Eye (tissue), 1 donor: Measurements from ENCODE around the gene RPSA.
A peak's percentile ranks its signal among the peaks of the same experiment; 100 is the strongest.
"Not testable (repeated sequence)": the region's sequence is repeated elsewhere in the genome, so short reads cannot be mapped to it uniquely, and the experiment has no call there.

Experiments
- DNase-seq: peaks from one replicate; pipeline ENCODE4 v3.0.0-alpha.2; 2015

RPSA gene

DNA sequence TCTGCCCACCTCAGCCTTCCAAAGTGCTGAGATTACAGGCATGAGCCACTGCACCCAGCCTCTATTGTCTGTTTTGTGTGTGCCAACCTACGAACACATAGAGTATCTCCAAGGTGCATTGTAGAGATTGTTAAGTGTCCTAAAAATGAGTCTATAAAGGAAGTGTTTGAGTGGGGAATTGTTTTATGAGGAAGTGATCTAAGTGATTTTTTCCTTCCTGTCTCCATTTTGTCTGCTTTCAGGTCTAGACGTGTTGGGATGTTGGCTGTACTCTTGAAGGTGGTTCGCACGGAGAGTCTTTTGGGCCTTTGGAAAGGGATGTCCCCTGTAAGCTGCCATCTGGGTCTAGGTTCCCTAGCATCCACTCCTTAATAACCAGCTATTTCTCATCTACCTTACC is 16.3 kb upstream of the RPSA start:
- no peak for DNase-seq

DNA sequence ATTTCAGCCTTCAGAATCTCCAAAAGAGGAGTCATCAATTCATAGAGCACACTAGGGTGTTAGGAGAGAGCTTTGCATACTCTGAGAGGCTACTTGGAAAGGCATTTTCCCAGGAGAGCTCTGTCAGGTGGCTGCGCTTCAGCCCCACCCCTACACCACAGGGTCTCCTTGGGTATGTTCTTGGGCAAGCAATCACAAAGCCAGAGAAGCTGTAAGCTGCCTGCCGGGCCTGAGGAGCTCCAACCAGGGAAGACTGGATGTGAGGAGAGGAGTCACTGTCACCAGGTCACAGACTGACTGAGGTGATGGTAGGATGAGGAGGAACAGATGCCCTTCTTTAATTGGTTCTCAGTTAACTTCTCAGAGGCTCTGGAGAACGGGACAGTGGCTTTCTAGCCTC is 9.8 kb upstream of the RPSA start:
- DNase-seq = no peak

DNA sequence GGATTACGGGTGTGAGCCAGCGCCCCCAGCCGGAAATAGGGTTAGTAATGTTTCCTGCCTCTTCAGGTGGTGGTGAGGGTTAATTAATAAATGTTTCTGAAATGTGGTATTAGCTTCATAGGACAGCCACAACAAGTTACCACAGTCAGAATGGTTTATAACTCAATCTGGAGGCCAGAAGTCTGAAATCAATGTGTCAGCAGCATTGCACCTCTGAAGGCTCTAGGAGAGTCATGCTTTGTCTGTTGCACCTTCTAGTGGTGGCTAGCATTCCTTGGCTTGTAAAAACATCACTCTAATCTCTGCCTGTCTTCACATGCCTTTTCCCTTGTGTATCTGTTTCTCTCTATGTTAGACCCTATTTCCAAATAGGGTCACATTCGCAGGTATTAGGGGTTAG is 7.8 kb upstream of the RPSA start:
- DNase-seq = no peak

DNA sequence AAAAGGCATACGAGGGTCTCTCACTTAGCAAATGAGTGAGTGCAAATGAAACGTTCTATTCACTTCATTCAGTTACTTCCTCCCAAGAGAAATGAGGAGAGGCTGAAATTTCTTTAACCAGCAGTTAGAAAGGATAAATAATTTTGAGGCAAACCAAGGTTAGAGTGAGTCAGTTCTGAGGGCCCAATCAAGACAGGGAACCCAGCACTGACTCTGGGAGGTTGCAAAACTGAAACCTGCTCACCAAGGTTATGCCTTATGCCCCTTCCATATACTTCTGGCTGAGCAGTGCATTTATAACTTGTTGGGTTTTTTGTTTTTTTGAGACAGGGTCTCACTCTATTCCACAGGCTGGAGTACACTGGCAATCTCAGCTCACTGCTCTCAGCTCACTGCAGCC is 4.5 kb upstream of the RPSA start:
- no peak for DNase-seq

DNA sequence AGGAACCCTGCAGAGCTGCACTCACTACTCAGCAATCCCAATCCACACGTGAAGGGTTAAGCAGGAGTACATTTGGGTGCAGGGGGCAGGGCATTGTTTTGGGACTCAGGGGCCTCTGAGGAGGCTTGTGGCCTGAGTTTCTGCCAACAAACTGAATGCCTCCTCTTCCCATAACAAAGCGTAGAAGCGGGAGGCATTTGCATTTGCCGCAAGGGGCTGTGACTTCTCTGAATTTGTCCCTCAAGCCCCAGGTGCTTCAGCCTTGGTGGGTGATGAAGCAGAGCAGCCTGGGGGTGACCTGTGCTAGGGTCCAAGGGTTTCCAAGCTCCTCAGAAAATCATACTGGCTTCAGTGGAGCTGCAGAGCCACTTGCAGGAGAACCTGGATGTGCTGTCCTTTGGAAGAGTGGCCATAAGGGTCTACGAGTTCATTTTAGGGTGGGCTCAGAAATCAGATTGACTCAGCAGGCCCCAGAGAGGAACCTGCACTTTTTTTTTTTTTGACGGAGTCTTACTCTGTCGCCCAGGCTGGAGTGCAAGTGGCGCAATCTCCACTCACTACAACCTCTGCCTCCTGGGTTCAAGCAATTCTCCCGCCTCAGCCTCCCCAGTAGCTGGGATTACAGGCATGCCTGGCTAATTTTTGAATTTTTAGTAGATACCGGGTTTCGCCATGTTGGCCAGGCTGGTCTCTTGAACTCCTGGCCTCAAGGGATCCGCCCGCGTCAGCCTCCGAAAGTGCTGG is 1.4 kb upstream of the RPSA start:
- DNase-seq = no peak

DNA sequence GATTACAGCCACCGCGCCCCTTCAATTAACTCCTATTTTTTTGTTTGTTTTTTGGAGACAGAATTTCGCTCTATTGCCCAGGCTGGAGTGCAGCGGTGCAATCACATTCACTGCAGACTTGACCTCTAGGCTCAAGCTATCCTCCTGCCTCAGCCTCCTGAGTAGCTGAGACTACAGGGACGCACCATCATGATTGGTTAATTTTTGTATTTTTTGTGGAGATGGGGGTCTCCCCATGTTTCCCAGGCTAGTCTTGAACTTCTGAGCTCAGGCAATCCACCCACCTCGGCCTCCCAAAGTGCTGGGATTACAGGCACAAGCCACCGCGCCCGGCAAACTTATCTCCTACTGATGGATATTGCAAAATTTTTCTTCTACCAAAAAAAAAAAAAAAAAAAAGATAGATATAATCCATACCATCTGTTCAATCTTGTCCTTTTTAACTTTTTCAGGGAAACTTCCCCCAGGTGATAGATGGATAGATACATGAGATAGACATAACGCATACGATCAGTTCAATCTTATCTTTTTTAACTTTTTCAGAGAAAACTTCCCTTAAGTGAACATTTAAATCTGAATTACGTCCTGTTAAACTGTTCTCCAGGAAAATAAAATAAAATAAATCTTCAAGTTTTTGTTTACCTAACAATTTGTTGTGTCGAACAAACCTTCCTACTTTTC is 693 bp upstream of the RPSA start:
- no peak for DNase-seq

DNA sequence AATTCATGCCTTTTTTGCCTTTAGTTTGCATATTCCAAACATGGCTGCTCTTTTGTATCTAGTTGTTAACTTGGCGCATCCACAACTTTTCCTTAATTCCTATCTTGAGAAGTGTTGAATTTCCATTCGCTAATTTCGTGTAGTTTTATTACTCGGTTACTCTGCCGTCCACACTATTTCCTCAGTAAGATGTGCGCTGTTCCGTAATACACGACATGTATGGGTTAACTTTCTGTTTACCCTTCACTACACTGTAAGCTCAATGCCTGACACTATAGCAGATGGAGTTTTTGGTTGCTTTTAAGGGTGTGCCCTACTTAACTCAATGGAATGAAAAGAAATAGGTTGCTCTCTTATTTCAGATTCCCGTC is 724 bp downstream of the RPSA start:
- DNase-seq = no peak

DNA sequence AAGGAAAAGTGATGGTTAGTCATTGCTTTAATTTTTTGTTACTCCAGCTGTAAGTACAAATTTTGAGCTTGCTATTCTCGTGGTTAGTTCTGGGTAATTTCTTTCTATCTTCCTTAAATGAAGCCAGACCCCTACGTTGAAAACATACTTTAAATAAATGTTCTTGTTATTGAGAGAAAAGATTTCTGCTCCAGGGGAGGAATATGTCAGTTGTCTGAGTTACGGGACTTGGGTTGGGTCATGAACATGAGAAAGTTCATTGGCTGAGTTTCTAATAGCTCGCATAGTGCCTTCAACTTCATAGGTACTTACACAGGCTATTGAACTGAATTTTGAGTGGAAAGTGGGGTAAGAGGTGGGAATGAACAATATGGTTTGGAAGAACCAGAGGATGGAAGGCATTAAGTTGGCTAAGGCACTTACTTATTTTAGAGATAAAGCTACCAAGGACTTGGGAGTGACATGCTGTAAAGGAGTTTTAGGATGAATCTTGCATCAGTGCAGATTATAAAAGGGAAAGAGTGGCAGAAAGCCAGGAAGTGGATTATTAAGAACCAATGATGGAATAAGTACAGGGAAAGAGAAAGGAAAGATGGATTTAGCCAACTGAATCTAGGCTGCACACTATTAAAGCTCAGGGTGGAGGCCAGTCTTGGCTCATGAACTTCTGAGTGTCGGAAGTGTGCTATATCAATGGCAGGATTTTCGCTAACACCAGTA is 1.4 kb downstream of the RPSA start:
- DNase-seq = no peak

DNA sequence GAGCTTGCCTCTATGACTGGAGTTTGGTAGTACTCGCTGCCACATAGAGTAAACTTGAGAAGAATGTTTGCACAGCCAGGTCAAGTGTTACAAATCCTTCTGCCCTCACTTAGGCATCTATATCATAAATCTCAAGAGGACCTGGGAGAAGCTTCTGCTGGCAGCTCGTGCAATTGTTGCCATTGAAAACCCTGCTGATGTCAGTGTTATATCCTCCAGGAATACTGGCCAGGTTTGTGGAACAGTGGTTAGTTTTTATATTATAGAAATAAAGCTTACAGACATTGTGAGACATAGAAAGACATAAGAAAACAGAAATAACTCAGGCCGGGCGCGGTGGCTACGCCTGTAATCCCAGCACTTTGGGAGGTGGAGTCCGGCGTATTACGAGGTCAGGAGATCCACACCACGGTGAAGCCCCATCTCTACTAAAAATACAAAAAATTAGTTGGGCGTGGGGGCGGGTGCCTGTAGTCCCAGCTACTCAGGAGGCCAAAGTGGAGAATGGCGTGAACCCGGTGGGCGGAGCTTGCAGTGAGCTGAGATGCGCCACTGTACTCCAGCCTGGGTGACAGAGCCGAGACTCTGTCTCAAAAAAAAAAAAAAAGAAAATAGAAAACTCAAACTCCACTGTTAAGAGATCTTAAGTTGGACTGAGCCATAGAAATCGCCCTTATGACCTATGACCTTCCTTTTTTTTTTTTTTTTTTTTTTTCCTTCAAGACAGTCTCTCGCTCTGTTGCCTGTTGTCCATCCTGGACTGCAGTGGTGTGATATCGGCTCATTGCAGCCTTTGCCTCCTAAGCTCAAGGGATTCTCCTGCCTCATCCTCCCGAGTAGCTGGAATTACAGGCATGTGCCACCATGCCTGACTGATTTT is 2.2 kb downstream of the RPSA start:
- no peak for DNase-seq

DNA sequence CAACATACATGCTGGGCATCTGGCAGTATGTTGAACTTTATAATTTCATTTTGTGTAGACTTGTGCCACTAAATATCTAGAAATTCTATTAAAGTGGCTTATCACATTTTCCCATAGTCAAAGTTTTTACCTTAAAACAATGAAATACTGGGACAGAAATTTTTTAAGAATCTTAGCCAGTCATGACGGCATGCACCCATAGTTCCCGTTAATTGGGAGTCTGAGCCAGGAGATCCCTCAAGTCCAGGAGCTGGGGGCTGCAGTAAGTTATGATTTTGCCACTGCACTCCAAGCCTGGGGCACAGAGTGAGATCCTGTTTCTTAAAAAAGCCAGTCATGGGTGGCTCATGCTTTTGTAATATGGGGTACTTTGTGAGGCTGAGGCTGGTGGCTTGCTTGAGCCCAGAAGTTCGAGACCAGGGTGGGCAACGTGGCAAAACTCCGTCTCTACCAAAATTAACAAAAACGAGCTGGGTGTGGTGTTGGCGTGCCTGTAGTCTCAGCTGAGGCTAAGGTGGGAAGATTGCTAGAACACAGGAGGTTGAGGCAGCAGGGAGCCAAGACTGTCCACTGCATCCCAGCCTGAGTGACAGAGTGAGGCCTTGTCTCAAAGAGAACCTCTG is 3.1 kb downstream of the RPSA start:
- DNase-seq = no peak

DNA sequence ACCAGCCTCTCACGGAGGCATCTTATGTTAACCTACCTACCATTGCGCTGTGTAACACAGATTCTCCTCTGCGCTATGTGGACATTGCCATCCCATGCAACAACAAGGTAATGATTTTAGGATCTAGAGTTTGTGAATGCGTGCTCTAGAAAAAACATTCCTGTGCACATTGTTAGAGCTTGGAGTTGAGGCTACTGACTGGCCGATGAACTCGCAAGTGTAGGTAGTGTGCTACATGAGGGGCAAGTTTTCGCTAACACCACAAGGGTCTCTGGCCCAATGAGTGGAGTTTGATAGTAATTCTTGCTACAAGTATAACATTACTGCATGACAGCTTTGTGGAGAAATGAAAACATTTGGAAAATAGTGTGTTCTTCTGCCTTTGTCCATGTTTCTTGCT is 4.4 kb downstream of the RPSA start:
- no peak for DNase-seq

DNA sequence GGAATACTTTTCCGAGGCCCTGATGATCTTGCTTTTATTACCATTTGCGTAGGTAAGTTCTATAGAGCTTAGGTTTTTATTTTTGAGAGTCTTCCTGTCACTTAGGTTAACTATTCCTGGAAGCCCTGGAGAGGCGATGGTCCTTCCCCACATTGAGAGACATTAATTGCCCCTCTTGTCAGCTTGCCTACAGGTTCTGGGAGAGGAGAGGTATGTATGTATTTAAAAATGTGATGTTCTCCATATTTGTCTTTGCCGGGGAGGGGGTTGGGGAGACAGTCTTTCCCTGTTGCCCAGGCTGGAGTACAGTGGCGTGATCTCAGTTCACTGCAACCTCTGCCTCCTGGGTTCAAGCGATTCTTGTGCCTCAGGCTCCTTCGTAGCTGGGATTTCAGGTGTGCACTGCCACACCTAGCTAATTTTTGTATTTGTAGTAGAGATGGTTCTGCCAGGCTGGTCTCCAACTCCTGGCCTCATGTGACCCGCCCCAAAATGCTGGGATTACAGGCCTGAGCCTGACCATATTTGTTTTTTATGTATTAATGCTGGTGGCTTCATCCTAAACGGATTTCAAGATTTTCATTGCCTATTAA is 6.2 kb downstream of the RPSA start:
- DNase-seq = no peak

DNA sequence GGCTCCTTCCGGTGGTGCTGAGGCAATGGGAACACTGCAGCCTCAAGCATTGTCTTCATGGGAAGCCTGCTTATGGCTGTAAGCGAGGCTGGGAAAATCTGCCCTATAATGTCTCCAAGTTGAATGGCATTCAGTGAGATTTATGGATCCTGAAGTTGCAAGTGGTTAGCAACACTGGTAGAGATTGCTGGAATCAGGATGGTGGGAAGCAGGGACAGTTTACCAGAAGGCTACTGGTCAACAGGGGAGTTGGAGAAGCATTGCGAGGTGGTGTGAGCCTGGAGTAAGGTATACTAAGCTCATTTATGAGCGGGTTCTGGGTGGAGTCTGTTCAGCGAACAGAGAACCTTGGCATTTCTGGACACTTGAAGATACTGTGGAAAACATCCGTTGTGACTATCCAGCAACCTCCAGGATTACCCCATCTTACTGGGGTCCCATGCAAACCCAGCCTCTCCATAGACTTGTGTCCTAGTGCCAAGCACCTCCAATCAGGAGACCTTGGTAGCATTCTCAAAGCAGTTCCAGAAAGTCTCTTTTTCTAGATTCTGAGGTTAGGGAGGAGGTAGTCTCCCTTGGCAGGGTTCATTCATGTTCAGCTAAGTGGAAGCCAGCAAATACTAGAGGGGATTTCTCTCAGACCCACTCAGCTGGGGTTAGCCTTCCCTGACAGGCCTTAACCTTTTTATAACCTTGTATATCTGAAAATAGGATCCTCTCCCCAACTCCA is 7.3 kb downstream of the RPSA start:
- no peak for DNase-seq

DNA sequence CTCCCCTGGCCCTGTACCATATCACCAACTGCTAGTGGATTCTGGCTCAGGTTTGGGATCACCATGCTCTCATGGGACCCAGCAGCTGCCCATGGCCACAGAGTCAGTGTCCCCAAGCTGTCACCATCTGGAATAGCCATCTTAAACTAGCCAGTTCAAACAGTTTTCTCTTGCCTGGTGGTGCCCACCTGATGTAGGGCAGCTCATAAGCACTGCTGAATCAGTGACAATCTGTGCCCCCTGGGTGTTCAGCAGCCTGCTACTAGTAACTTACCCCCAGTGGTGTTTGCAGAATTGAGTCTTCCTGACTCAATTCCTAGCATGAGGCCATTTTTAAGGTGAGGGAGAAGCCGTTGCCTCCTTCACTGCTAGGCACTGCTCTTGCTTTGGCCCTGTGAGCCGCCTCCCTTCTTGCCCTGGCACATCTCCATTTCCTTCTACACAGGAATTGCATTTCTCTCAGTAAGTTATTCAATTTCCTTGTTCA is 7.9 kb downstream of the RPSA start:
- DNase-seq = no peak

DNA sequence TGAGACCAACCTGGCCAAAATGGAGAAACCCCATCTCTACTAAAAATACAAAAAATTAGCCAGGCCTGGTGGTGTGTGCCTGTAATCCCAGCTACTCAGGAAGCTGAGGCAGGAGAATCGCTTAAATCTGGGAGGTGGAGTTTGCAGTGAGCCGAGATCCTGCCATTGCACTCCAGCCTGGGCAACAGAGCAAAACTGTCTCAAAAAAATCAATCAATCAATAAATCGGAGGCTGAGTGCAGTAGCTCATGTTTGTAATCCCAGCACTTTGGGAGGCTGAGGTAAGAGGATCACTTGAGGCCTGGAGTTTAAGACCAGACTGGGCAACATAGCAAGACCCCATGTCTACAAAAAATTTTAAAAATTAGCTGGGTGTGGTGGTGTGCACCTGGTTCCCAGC is 8.8 kb downstream of the RPSA start:
- peak; percentile 8 for DNase-seq

DNA sequence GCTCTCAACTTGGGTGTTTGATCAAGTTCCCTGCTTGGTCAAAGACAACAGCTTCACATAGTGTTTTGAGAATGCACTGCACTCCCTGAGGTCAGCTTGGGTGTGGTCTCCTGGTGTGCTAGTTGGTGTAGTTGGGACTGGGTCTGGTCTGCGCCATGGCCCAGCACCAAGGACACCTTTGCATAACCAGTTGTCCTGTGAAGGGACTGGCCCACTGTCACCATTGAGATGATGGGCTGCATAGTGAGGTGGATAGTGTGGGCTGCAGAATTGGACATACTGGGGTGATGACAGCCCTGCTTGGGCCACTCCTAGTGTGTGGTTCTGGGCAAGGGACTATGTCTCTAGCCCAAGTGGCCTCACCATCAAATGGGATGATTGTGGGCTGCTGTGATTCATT is 9.5 kb downstream of the RPSA start:
- no peak for DNase-seq

DNA sequence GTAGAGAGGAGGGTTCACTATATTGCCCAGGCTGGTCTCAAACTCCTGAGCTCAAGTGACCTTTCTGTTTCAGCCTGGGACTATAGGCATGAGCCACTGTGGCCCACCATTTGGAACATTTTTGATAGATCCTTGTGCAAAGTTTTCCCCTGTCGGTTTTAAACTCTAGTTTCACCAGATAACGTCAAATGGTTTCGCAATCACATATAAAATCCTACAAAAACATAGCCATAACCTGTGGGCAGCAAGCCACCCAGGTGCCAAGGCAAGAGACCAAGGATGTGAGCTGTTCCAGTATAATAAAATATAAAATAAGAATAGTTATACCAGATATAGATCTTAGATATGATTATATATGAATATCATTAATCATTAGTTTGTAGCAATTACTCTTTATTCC is 10.5 kb downstream of the RPSA start:
- not testable (repeated sequence) for DNase-seq

DNA sequence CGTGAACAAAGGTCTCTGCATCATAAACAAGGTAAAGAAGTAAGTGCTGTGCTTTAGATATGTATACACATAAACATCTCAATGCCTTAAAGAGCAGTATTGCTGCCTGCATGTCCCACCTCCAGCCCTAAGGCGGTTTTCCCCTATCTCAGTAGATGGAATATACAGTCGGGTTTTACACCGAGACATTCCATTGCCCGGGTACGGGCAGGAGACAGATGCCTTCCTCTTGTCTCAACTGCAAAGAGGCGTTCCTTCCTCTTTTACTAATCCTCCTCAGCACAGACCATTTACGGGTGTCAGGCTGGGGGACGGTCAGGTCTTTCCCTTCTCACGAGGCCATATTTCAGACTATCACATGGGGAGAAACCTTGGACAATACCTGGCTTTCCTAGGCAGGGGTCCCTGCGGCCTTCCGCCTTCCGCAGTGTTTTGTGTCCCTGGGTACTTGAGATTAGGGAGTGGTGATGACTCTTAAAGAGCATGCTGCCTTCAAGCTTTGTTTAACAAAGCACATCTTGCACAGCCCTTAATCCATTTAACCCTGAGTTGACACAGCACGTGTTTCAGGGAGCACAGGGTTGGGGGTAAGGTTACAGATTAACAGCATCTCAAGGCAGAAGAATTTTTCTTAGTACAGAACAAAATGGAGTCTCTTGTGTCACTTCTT is 12.2 kb downstream of the RPSA start:
- DNase-seq = not testable (repeated sequence)

DNA sequence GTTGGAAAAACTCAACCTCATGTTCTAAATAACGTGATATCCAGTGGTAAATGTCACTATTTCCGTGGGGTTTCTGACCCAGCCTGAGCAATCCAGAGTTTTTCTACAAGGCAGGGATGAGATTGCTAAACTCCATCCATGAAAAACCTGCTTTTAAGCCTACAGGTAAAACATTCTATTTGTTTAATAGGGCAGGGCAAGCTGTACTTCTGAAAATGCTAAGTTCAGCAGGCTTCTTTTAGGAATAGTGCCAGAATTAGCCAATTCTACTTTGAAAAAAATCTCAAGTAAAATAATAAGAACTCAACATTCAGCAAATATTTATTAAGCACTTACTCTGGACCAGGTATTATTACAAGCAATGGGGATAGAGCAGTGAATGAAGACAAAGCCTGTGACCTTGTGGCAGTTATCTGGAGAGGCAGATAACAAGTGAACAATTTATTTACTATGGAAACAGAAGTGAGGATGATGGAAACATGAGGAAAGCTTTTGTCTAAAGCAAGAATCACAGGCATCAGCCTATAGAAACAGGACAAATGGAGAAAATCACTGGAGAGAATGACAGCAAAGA is 13.3 kb downstream of the RPSA start:
- no peak for DNase-seq

DNA sequence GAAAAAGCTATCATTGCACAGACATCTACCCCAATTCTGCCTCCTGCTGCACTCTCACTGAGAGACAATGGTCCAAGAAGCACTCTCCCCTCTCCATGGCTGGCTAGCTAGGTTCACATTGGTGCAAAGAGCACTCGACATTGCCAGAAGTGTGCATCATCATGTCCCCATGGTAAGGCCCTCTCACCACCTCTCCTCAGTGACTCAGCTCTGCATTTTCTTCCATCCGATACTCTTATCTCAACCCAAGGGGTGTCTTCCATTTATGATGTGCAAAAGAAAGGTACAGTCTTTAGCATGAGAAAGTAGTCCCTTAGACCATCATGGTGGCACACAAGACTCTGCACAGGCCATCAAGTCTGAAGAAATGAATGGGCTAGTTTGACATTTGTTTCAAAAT is 14.0 kb downstream of the RPSA start:
- no peak for DNase-seq
